GM18507 (cell line): Measurements from ENCODE around the gene SUGCT.
A peak's percentile ranks its signal among the peaks of the same experiment; 100 is the strongest.
"Not testable (repeated sequence)": the region's sequence is repeated elsewhere in the genome, so short reads cannot be mapped to it uniquely, and the experiment has no call there.

ENCODE experiments used
- DNase-seq: peaks from one replicate; pipeline ENCODE4 v3.0.0; 2011; ENCODE audit warnings: low read depth; ENCODE audit not compliant: insufficient read length; ENCODE audit errors: extremely low spot score
- FAIRE-seq: peaks from 2 replicates; lab custom pipeline; 2011; peaks lifted over from hg19 to GRCh38; lab: Jason Lieb, UNC

The SUGCT gene

GRCh38 chr7:40194745-40195144, 59.9 kb downstream of the SUGCT start:
- FAIRE-seq: no peak
- no peak for DNase-seq

DNA sequence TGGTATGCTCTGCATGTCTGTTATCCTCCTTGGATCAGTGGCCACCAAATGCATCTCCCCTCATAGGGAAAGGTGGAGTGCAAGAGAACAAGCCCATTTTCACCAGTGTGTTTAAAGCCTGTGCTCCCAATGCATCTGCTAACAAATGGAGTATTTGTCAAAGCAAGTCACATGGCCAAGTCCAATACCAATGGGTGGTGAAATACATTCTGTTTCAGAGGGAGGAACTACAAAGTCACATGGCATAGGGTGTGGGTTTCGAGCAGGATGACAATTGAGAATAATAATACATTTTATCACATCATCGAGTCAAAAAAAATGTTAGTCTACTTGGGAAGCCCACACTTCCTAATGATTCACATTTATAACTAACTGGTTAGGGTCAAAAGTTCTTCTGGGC, 62.7 kb downstream of the SUGCT start:
- FAIRE-seq: no peak
- DNase-seq: no peak

DNA sequence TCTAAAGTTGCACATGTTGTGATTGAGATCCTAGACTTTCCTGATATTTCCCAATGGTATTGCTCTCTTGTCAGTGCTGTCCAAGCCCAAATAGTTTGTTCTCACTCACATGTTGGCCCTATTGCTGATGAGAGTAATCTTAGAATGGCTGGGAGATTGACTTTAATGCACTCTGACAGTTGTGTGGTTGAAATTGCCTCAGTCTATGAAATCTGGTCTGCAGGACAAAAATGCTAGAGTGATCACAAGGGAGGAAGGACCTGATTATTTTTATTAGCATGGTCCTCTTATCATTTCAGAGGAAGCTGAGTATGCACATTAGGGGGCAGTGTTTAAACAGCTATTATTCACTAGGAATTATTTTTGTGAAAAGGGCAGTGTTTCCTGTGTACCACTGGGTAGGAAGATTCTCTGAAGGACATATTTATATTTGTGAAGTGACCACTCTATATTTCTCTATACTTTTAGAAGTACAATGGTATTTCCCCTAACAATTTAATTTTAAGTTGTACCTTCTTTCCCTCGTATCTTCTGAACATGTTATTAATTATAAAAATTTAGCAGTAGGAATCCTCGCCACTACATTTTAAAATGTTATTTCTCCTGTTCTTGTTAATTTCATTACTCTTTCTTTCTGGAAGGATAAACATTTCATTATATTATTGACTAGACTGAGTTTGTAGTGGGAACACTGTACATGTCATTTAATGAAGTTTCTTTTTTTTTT, 64.4 kb downstream of the SUGCT start:
- no peak for DNase-seq
- FAIRE-seq: no peak

DNA sequence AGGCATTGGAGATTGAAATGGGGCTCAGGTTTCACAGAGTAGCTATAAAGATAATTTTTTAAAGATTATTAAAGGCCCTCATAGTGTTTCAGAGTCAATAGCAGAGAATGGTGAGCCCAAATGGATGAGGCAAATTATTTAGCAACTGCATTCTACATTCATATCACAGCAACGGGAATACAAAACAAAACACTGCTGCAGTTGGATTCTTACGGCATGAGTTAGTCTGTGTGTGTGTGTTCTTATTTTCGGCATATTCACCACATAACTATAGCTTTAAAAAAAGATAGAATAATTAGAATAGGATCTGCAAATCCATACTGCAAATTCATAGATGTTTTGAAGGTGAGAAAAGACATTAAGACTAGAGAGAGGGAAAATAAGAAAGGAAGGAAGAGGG, 66.0 kb downstream of the SUGCT start:
- DNase-seq (no peak), FAIRE-seq (no peak)

- FAIRE-seq (no peak), DNase-seq (no peak)
Observed at GRCh38 chr7:40202851-40203250, 68.0 kb downstream of the SUGCT start.

GRCh38 chr7:40204581-40204980, 69.8 kb downstream of the SUGCT start:
- DNase-seq (no peak), FAIRE-seq (no peak)

- FAIRE-seq (no peak), DNase-seq (no peak)
Observed at GRCh38 chr7:40205992-40206391, 71.2 kb downstream of the SUGCT start.

DNA sequence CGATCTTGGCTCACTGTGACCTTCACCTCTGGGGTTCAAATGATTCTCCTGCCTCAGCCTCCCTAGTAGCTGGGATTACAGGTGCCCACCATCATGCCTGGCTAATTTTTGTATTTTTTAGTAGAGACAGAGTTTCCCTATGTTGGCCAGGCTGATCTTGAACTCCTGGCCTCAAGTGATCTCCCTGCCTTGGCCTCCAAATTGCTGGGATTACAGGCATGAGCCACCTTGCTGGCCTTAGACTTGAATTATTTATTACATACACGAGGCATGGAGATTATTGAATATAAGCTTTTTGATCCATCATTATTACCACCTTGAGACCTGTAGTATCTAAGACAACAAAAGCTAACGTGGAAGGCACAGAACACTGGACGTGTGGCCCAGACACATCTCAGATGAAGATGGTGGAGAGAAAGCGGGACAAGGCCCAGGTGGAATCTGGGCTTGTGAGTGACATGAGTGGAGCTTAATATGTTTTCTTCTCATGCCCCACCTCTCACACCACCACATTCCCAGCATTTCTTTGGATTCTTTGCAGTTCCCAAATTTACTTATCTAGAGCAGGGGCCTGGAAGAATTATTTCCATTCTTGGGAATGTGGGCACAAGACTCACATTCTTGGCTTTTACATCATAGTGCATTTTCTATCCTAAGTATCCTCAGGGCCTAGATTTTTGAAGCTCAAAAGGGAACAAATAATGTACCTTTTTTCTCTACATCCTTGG, 76.6 kb downstream of the SUGCT start:
- DNase-seq (no peak), FAIRE-seq (no peak)

- FAIRE-seq (peak; percentile 26), DNase-seq (no peak)
Observed at GRCh38 chr7:40213291-40213690, 78.5 kb downstream of the SUGCT start.

DNA sequence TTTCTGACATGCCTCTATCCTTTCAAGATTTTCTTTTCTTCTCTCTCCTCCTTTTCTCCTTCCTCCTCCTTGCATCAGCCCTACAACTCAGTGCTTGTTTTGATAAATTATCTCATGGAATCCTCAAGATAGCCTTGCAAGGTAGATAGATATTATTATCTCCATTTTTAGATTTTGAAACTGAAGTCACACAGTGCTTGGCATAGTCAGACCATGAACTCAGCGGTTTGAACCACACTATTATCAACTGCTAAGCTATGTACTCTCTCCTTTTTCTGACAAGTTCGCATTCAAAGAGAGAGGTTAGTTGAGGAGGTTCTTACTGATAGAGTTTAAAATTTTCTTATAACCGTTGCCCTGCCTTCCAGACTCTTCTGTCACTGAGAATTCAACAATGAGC, 79.1 kb downstream of the SUGCT start:
- no peak for FAIRE-seq
- no peak for DNase-seq

GRCh38 chr7:40218612-40219011, 83.8 kb downstream of the SUGCT start:
- not testable (repeated sequence) for DNase-seq, FAIRE-seq

DNA sequence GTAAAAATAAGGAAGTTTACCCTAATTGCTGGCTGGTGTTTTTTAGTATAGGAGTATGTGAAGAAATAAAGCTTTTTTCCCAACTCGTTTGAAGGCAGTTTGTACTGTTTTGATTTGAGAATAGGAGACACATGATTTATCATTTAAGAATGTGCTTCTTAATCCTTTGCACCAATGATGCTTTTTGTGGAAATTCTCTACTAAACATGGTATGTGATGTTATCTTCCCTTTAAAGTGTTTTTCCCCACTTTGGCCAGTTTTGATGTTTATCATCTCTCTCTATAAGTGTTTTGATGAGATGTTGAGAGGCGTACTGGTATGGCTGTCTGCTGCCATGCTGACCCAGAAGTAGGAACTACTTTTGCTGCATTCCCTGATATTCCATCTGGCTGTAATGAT, 85.1 kb downstream of the SUGCT start:
- DNase-seq (no peak), FAIRE-seq (no peak)

- DNase-seq (no peak), FAIRE-seq (no peak)
Observed at GRCh38 chr7:40220421-40220911, 85.7 kb downstream of the SUGCT start.

DNA sequence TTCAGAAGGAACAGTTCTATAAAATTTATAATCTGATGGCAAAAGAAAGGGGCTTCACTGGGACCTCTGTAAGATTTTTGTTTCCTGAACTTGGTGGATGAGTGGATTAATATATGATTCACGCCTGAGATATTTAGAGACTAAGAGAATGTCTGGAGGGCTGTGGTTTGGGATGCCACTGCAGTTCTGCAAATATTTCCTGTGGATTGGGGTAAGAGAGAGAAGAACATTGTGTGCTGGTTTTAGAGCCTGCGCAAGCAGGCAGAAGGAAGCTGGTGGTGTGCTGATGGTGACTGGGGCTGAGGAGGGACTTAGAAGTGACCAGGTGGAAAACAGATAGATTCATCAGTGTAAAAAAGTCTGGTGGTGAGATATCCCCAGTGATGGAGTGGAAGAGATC, 87.0 kb downstream of the SUGCT start:
- no peak for DNase-seq
- no peak for FAIRE-seq

DNA sequence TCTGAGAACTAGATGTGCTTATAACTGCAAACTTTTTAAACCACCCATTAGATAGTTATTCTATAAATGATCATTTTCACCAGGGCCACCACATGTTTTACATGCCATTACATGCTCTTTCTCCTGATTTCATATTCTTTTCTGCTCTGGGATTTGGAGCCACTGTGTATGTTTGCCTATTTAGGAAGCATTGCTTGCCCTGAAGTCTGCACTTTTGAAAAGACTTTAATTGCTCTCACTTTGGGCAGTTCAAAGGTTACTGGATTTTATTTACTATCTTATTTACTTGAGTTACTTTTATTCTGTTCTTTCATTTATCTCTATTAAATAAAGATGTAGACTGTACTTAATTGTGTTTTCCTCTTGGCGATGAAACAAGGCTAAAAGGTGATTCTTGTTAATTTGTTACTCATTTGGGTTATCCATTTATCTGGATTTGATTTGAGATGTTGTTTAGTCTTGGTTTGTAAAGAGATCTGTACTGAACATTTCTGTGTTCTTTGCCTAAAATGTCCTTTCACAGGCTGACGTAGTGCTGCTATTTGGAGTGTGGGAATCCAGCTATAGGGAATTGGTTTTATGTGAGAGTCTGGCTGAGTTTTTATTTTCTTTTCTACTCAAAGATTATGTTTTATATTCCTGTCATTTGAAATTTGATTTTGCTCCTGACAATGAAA, 88.8 kb downstream of the SUGCT start:
- no peak for DNase-seq
- FAIRE-seq: no peak

DNA sequence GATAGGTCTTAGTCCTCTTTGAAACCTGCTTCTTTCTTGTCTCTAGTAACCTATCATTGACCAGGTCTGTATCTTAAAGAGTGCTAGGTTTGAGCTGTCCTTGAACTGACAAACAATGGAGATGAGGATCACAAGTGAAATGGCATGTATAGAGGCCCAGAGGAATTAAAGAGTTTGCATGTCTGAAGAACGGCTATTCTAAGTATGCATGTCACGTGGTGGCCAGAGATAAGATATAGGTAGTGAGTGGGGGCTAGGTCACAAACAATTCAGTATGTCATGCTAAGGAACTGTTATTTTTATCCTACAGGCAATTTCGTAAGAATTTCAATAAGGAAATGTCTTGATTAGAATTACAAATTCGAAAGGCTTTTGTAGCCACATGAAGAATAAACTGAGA, 95.3 kb downstream of the SUGCT start:
- no peak for FAIRE-seq
- no peak for DNase-seq

GRCh38 chr7:40231796-40232195, 97.0 kb downstream of the SUGCT start:
- DNase-seq (no peak), FAIRE-seq (no peak)

- no peak for DNase-seq
- peak; percentile 89 for FAIRE-seq
Observed at GRCh38 chr7:40232242-40232893, 97.6 kb downstream of the SUGCT start.

- DNase-seq: no peak
- FAIRE-seq: no peak
Observed at GRCh38 chr7:40234046-40234445, 99.2 kb downstream of the SUGCT start.

DNA sequence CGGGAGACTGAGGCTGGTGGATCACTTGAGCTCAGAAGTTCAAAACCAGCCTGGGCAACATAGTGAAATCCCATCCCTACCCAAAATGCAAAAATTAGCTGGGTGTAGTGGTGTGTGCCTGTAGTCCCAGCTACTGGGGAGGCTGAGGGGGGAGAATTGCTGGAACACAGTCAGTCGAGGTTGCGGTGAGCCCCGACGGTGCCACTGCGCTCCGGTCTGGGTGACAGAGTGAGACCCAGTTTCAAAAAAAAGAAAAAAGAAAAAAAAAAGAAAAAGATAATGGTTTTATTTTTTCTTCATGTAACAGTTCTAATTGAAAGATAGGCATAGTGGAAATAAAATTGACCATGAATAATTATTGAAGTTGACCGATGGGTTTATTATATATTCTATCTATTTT, 99.9 kb downstream of the SUGCT start:
- no peak for DNase-seq
- no peak for FAIRE-seq
